Retinal pigment epithelial cell (primary cell): ENCODE results near the gene TMCC1.
A peak's percentile ranks its signal among the peaks of the same experiment; 100 is the strongest.

Experiments
- DNase-seq: peaks from one replicate; pipeline ENCODE4 v3.0.0-alpha.2; 2010; ENCODE audit warnings: low read depth
- H3K4me3 ChIP-seq: 2 replicates; pipeline ENCODE4 v1.5.1; 2011; ENCODE audit warnings: mild to moderate bottlenecking, low read length, control low read depth, moderate library complexity
- CTCF ChIP-seq: conservative IDR thresholded peaks from 2 replicates; pipeline ENCODE4 v1.5.1; 2011; ENCODE audit warnings: low read depth, low read length, control low read depth, inconsistent platforms

Gene TMCC1

GRCh38 chr3:129934234-129935123 lies 41.0 kb upstream of the TMCC1 start:
- no peak overlapping the region for H3K4me3 ChIP-seq
- peak; percentile 83 for TF ChIP-seq CTCF
- no peak for DNase-seq

GRCh38 chr3:129933471-129933870 lies 40.0 kb upstream of the TMCC1 start:
- H3K4me3 ChIP-seq, result no peak overlapping the region
- DNase-seq, result no peak
- no peak for TF ChIP-seq CTCF

GRCh38 chr3:129929383-129929782 lies 35.9 kb upstream of the TMCC1 start:
- TF ChIP-seq CTCF, result no peak
- H3K4me3 ChIP-seq, result no peak overlapping the region
- no peak for DNase-seq

- H3K4me3 ChIP-seq, result no peak overlapping the region
- no peak for TF ChIP-seq CTCF
- DNase-seq, result no peak
Measured at GRCh38 chr3:129927072-129927471, 33.6 kb upstream of the TMCC1 start.

GRCh38 chr3:129919806-129920205 lies 26.3 kb upstream of the TMCC1 start:
- TF ChIP-seq CTCF, result no peak
- H3K4me3 ChIP-seq, result no peak overlapping the region
- DNase-seq, result no peak

GRCh38 chr3:129919357-129919756 lies 25.8 kb upstream of the TMCC1 start:
- TF ChIP-seq CTCF, result no peak
- H3K4me3 ChIP-seq, result no peak overlapping the region
- DNase-seq, result no peak

GRCh38 chr3:129918461-129918860 lies 24.9 kb upstream of the TMCC1 start:
- H3K4me3 ChIP-seq, result no peak overlapping the region
- DNase-seq, result no peak
- TF ChIP-seq CTCF, result no peak
